Heart left ventricle (tissue), 16 donors: ENCODE data around the gene DAB1. TPM values are rescaled to one million over a fixed set of nuclear protein-coding genes. Genes with fewer than 3 reads are reported as not detected.

Source experiments
- ATAC-seq, 4 donors: fragments of 200-7000 bp; cut with Tn5 transposase; one replicate each; pipeline ENCODE4 v1.9.1; 2020 to 2022; ENCODE audit warnings: moderate library complexity in 4 of 4, mild to moderate bottlenecking in 3 of 4, moderate number of reproducible peaks in 1 of 4
- DNase-seq, 5 donors: peaks; one replicate each; pipeline ENCODE4 v3.0.0-alpha.2; 2020
- H3K27ac ChIP-seq, 12 donors: fragments of 200-600 bp; sonication (generic) in 4 of 12; one replicate each; pipeline versions ENCODE4 v1.5.0 to v1.8.0; 2016 to 2022; ENCODE audit warnings: mild to moderate bottlenecking in 2 of 12
- H3K27me3 ChIP-seq, 9 donors: fragments of 200-600 bp; sonication (generic) in 2 of 9; one replicate each; pipeline versions ENCODE4 v1.5.1 to v1.8.0; 2016 to 2022; ENCODE audit warnings: mild to moderate bottlenecking in 3 of 9
- H3K36me3 ChIP-seq, 9 donors: fragments of 200-600 bp; sonication (generic) in 2 of 9; one replicate each; pipeline versions ENCODE4 v1.5.0 to v1.8.0; 2018 to 2022; ENCODE audit warnings: mild to moderate bottlenecking in 2 of 9
- H3K4me1 ChIP-seq, 12 donors: fragments of 200-600 bp; sonication (generic) in 4 of 12; one replicate each; pipeline versions ENCODE4 v1.5.0 to v1.8.0; 2016 to 2022; ENCODE audit warnings: mild to moderate bottlenecking in 3 of 12
- H3K4me3 ChIP-seq, 12 donors: fragments of 200-600 bp; sonication (generic) in 4 of 12; one replicate each; pipeline versions ENCODE4 v1.5.0 to v1.8.0; 2017 to 2022; ENCODE audit warnings: mild to moderate bottlenecking in 9 of 12, moderate library complexity in 4 of 12
- H3K9me3 ChIP-seq, 12 donors: fragments of 200-600 bp; sonication (generic) in 4 of 12; one replicate each; pipeline versions ENCODE4 v1.5.0 to v1.8.0; 2016 to 2022; ENCODE audit warnings: mild to moderate bottlenecking in 1 of 12
- CTCF ChIP-seq, 12 donors: fragments of 200-600 bp; sonication (generic) in 4 of 12; IDR thresholded peaks; one replicate each; pipeline versions ENCODE4 v1.5.0 to v1.8.0; 2018 to 2022; ENCODE audit warnings: antibody characterized with exemption in 12 of 12, mild to moderate bottlenecking in 5 of 12
- POLR2A ChIP-seq, 2 donors: fragments of 450-650 bp; IDR thresholded peaks; one replicate each; pipeline ENCODE4 v1.6.1; 2017; ENCODE audit warnings: antibody characterized with exemption in 2 of 2, mild to moderate bottlenecking in 2 of 2, moderate library complexity in 2 of 2
- WGBS, 4 donors: extraction: QIAGEN DNeasy Blood & Tissue Kit in 2 of 4; methylation state at CpG; one replicate each; pipeline versions ENCODE4 v1.1.5 to v1.1.7; 2013 to 2018; 5-methylcytosine and 5-hydroxymethylcytosine counted together
- intact Hi-C, 10 donors: fragments of 100-400 bp; cut with DNase I; formaldehyde crosslinking; loops; one replicate each; pipeline versions ENCODE4 v1.11.1 to v1.14.2; 2022
- polyA plus RNA-seq, 2 donors: library from polyadenylated mRNA; stranded (reverse); fragments of 200-250 nt; gene quantifications; one replicate each; pipeline ENCODE4 v1.2.3, GENCODE V29; 2013
- total RNA-seq, 9 donors: library from RNA; depleted of rRNA in 2 of 9; stranded (reverse); fragments of >200 nt in 2 of 9; fragmentation: NEBNext Ultra II Directional in 3 of 9; extraction: Animal tissue kit (Norgen Biotek cat#: 25700) in 3 of 9; gene quantifications; one replicate each; pipeline versions ENCODE4 v1.1.0 to v1.2.4, GENCODE V29; 2016 to 2023
- donor health status: ischemic (EF 13 %, LVEDD 7.1; RV severe dilation, severe dysfunction).
- donor health status: healthy with polysubstance abuse.
- donor health status: DM: no; HTN: yes; CAD: no.
- donor health status: DM: no; HTN: no; CAD: no.
- donor health status: ischemic (EF 25% LVEDD 6.9; RV normal size, moderate dysfunction).
- donor health status: ischemic (EF 25% LVEDD 5.7; RV mildly dilated, moderate dysfunction).
- donor health status: healthy.
- donor health status: DM: yes; HTN: yes; CAD: no.
- donor health status: ischemic (EF 35%, LVEDD 5.7; RV mildly dilated, moderate dysfunction).
- donor health status: nonischemic (EF 11% LVEDD 7.7; RV severe dilation, severe dysfunction).
- donor health status: DM: yes; HTN: yes; CAD: no.
- donor health status: PGD.
- donor health status: ischemic (EF 29% LVEDD 5.4; RV normal size, mild dysfunction).
- donor health status: nonischemic (EF 23%, LVEDD 6.1; RV moderate dilation, normal function).

Gene DAB1
- total and polyA plus RNA-seq, 11 donors, result 0.26 to 28.8 (median 5.2) TPM

DNA sequence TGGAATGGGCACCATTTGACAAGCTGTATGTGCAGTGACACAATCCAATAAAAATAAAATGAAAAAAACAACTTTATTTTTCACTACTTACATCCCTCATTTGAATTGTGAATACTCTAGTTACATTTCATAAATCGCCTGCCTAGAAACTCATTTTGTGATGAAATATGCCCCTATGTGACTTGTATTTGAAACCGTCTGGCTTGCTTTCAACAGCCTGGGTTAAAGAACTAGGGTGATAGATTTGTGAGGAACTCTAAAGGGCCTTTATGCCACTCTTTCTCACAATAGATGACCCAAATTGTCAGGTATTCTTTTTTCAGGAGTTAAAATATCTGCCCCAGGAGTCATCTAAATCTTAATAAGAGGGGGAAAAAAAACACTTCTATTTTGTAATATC is 137.9 kb downstream of the DAB1 start:
- Histone ChIP-seq H3K4me1 (no peaks in the 10 kb centered on the region), H3K27me3 (no peaks in the 10 kb centered on the region), H3K4me3 (no peak overlapping the region), H3K9me3 (no peaks in the 10 kb centered on the region), H3K36me3 (no peaks in the 10 kb centered on the region), H3K27ac (no peak overlapping the region)
- ATAC-seq (no peak), DNase-seq (no peak)
- TF ChIP-seq CTCF (IDR thresholded peaks at IDR 0.05), result no peak
- 88 to 97% (median 91%) methylated on average over 2 of the region's 2 CpGs for WGBS, 4 donors
- intact Hi-C loops, result no loop called here

- no peaks in the 10 kb centered on the region for H3K36me3 ChIP-seq
- TF ChIP-seq CTCF (IDR thresholded peaks at IDR 0.05), result no peak
- no peak for TF ChIP-seq POLR2A (IDR thresholded peaks at IDR 0.05)
- WGBS, 4 donors, result 68 to 83% (median 78%) methylated on average over 2 of the region's 2 CpGs
- no peaks in the 10 kb centered on the region for H3K4me1 ChIP-seq
- ATAC-seq (no peak), DNase-seq (no peak)
- intact Hi-C loops, result no loop called here
- no peaks in the 10 kb centered on the region for H3K27me3 ChIP-seq
- no peaks in the 10 kb centered on the region for H3K9me3 ChIP-seq
- no peak overlapping the region for H3K4me3 ChIP-seq
- no peak overlapping the region for H3K27ac ChIP-seq
These were observed 141.4 kb downstream of the DAB1 start for GRCh38 chr1:57282411-57282810.

DNA sequence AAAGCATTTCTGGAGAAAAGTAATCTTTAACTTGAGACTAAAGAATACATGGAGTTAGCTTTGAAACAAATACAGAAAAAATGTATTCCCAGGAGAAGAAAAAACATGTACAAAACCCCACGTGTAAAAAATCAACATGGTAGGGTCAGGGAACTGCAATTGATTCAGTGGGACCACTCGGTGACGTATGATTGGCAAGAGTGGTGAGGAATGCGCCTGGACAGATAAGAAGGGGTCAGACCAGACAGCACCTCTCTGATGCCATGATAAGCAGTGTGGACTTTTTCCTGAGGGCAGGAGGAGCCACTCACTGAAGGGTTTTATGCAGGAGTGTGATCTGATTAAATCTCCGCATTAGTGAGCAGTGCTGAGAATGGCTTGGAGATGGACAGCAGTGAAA is 142.5 kb downstream of the DAB1 start:
- no peak for ATAC-seq

DNA sequence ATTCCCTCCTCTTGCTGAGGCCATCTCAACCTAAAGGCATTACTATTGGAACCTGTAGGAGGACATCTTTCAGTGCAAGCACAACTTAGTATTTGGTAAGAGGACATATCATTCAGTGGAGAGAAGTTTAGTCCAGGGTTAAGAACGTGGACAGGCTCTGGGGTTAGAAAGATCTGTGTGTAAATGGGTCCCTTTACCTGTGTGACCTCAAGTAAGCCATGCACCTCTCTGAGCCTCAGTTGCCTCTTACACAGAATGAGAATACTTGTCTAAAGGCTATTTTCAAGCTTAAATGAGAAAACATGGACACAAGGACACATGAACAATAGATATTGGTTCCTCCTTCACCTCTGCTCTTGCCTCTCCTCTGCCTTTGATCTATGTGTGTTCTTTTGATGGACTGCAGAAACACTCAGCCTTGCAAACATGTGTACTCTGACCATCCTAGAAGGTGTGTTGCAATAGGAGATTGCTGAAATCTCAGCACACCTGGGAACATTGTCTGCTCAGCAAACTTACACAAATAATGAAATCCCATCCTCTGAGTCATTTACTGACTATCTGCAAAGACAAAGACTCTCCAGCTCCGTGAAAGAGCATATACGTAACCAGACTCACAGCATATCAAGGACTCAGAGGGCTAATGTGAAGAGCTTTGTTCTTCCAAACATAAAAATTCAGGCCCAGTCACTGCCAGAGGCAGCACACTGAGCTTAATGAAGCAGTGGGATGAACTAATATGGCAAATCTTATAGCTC is 143.8 kb downstream of the DAB1 start:
- WGBS, 4 donors, result 71 to 80% (median 77%) methylated on average over 3 of the region's 3 CpGs
- Histone ChIP-seq H3K27me3 (no peaks in the 10 kb centered on the region), H3K27ac (no peak overlapping the region), H3K4me1 (no peaks in the 10 kb centered on the region), H3K36me3 (no peaks in the 10 kb centered on the region), H3K4me3 (no peak overlapping the region), H3K9me3 (no peaks in the 10 kb centered on the region)
- no peak for ATAC-seq
- intact Hi-C loops, result no loop called here
- no peak for TF ChIP-seq POLR2A (IDR thresholded peaks at IDR 0.05)
- TF ChIP-seq CTCF (IDR thresholded peaks at IDR 0.05), result no peak
- no peak for DNase-seq

More for the DNA sequence above, 142.5 kb downstream of the DAB1 start:
- no peak for TF ChIP-seq CTCF (IDR thresholded peaks at IDR 0.05)
- TF ChIP-seq POLR2A (IDR thresholded peaks at IDR 0.05), result no peak
- Histone ChIP-seq H3K27me3 (no peaks in the 10 kb centered on the region), H3K9me3 (no peaks in the 10 kb centered on the region), H3K4me3 (no peak overlapping the region), H3K36me3 (no peaks in the 10 kb centered on the region), H3K4me1 (no peaks in the 10 kb centered on the region), H3K27ac (no peak overlapping the region)
- DNase-seq, result no peak
- WGBS, 4 donors, result 62 to 72% (median 67%) methylated on average over 5 of the region's 5 CpGs
- intact Hi-C loops, result no loop called here
